Left colon (tissue), 2 donors: ENCODE measurements around the gene ADARB1. TPM values are rescaled to one million over a fixed set of nuclear protein-coding genes. Genes with fewer than 3 reads are reported as not detected.
A peak's percentile ranks its signal among the peaks of the same experiment; 100 is the strongest.

ENCODE experiments used
- ATAC-seq: fragments of 200-7000 bp; cut with Tn5 transposase; one replicate; pipeline ENCODE4 v1.9.1; 2020; ENCODE audit warnings: mild to moderate bottlenecking, moderate library complexity
- DNase-seq, 2 donors: peaks; one replicate each; pipeline ENCODE4 v3.0.0-alpha.2; 2020
- intact Hi-C, 2 donors: fragments of 100-400 bp; cut with DNase I in 1 of 2; cut with micrococcal nuclease in 1 of 2; formaldehyde crosslinking; loops; one replicate each; pipeline versions ENCODE4 v1.11.2 to v1.14.0; 2022; cut with DNase I, micrococcal nuclease
- total RNA-seq, 2 donors: library from RNA; stranded (reverse); fragmentation: NEBNext Ultra II Directional; extraction: Animal tissue kit (Norgen Biotek cat#: 25700); gene quantifications; one replicate each; pipeline ENCODE4 v1.2.1, GENCODE V29; 2021
- donor health status: DM: no; HTN: no; CAD: no.
- donor health status: DM: yes; HTN: yes; CAD: no.

The ADARB1 gene
- total RNA-seq, 2 donors from 2014 or later: 6.9 to 12.4 TPM

GRCh38 chr21:45246386-45247320, 172.3 kb downstream of the ADARB1 start:
- DNase-seq (no peak), ATAC-seq (no peak)
- intact Hi-C loops: no loop called here

- no peak for DNase-seq
- intact Hi-C loops: no loop called here
- no peak for ATAC-seq
Measured at GRCh38 chr21:45248301-45248892, 174.0 kb downstream of the ADARB1 start.

GRCh38 chr21:45248893-45249381, 174.6 kb downstream of the ADARB1 start:
- intact Hi-C loops: no loop called here
- peak in 1 of 2 donors; percentile 73 for DNase-seq
- ATAC-seq: peak; percentile 38

GRCh38 chr21:45249626-45250025, 175.2 kb downstream of the ADARB1 start:
- intact Hi-C loops: loop anchor here in 1 of 2 donors (10.0 kb wide), 1 partner anchor 75 kb away; no protein-coding TSS in a partner anchor
- ATAC-seq (no peak), DNase-seq (no peak)

- intact Hi-C loops: loop anchor here in 1 of 2 donors (10.0 kb wide), 1 partner anchor 75 kb away; no protein-coding TSS in a partner anchor
- ATAC-seq: no peak
- DNase-seq: no peak
Measured at GRCh38 chr21:45250272-45250671, 175.9 kb downstream of the ADARB1 start.

- no peak for DNase-seq
- intact Hi-C loops: loop anchor here in 1 of 2 donors (10.0 kb wide), 1 partner anchor 76 kb away; no protein-coding TSS in a partner anchor
- ATAC-seq: no peak
Measured at GRCh38 chr21:45250914-45251634, 176.7 kb downstream of the ADARB1 start.

GRCh38 chr21:45251635-45252447, 177.5 kb downstream of the ADARB1 start:
- ATAC-seq (no peak), DNase-seq (no peak)
- intact Hi-C loops: loop anchor here in 1 of 2 donors (10.0 kb wide), 1 partner anchor 77 kb away; no protein-coding TSS in a partner anchor

GRCh38 chr21:45252448-45252925, 178.1 kb downstream of the ADARB1 start:
- ATAC-seq: no peak
- intact Hi-C loops: loop anchor here in 1 of 2 donors (10.0 kb wide), 1 partner anchor 78 kb away; no protein-coding TSS in a partner anchor
- DNase-seq: no peak

- DNase-seq (no peak), ATAC-seq (no peak)
- intact Hi-C loops: loop anchor here in 1 of 2 donors (10.0 kb wide), 1 partner anchor 78 kb away; no protein-coding TSS in a partner anchor
Measured at GRCh38 chr21:45253180-45253579, 178.8 kb downstream of the ADARB1 start.

- DNase-seq: no peak
- intact Hi-C loops: loop anchor here in 1 of 2 donors (10.0 kb wide), 1 partner anchor 79 kb away; no protein-coding TSS in a partner anchor
- ATAC-seq: no peak
Measured at GRCh38 chr21:45253633-45254459, 179.5 kb downstream of the ADARB1 start.

GRCh38 chr21:45254460-45254930, 180.1 kb downstream of the ADARB1 start:
- ATAC-seq: no peak
- intact Hi-C loops: loop anchor here in 1 of 2 donors (10.0 kb wide), 1 partner anchor 80 kb away; no protein-coding TSS in a partner anchor

GRCh38 chr21:45255381-45256020, 181.1 kb downstream of the ADARB1 start:
- intact Hi-C loops: loop anchor here in 1 of 2 donors (10.0 kb wide), 1 partner anchor 81 kb away; no protein-coding TSS in a partner anchor
- peak; percentile 95 for ATAC-seq
- DNase-seq: peak; percentile 47 to 63

More at GRCh38 chr21:45254460-45254930, 180.1 kb downstream of the ADARB1 start:
- no peak for DNase-seq

GRCh38 chr21:45256021-45256911, 181.9 kb downstream of the ADARB1 start:
- DNase-seq: peak in 1 of 2 donors; percentile 18
- ATAC-seq: no peak
- intact Hi-C loops: loop anchor here in 1 of 2 donors (10.0 kb wide), 1 partner anchor 81 kb away; no protein-coding TSS in a partner anchor

- DNase-seq (no peak), ATAC-seq (no peak)
- intact Hi-C loops: loop anchor here in 1 of 2 donors (10.0 kb wide), 1 partner anchor 82 kb away; no protein-coding TSS in a partner anchor
Measured at GRCh38 chr21:45256912-45257672, 182.7 kb downstream of the ADARB1 start.
